Astrocyte of the spinal cord (primary cell): ENCODE results near the gene SPC24.
A peak's percentile ranks its signal among the peaks of the same experiment; 100 is the strongest.
"Not testable (repeated sequence)": the region's sequence is repeated elsewhere in the genome, so short reads cannot be mapped to it uniquely, and the experiment has no call there.

ENCODE experiments used
- DNase-seq: peaks from one replicate; pipeline ENCODE4 v3.0.0; 2011; ENCODE audit warnings: low read depth, low spot score
- H3K4me3 ChIP-seq: 2 replicates; pipeline ENCODE4 v1.5.1; 2011; ENCODE audit warnings: low read depth, mild to moderate bottlenecking, low read length, moderate library complexity
- in situ Hi-C: cut with HindIII; loops from 2 replicates; pipeline ENCODE4 v1.10.0; 2017; ENCODE audit warnings: low sequenced_read_pairs
- TF ChIP-seq, protein P1 (sequence below): IDR thresholded peaks from 2 replicates; pipeline ENCODE4 v1.5.1; 2012; ENCODE audit warnings: low read depth, mild to moderate bottlenecking, low read length, inconsistent platforms

The SPC24 gene

GRCh38 chr19:11151181-11151580 lies 4.4 kb downstream of the SPC24 start:
- in situ Hi-C loops, result no loop called here
- no peak overlapping the region for H3K4me3 ChIP-seq
- TF ChIP-seq, protein P1, sequence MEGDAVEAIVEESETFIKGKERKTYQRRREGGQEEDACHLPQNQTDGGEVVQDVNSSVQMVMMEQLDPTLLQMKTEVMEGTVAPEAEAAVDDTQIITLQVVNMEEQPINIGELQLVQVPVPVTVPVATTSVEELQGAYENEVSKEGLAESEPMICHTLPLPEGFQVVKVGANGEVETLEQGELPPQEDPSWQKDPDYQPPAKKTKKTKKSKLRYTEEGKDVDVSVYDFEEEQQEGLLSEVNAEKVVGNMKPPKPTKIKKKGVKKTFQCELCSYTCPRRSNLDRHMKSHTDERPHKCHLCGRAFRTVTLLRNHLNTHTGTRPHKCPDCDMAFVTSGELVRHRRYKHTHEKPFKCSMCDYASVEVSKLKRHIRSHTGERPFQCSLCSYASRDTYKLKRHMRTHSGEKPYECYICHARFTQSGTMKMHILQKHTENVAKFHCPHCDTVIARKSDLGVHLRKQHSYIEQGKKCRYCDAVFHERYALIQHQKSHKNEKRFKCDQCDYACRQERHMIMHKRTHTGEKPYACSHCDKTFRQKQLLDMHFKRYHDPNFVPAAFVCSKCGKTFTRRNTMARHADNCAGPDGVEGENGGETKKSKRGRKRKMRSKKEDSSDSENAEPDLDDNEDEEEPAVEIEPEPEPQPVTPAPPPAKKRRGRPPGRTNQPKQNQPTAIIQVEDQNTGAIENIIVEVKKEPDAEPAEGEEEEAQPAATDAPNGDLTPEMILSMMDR, result no peak
- peak; percentile 84 for DNase-seq

DNA sequence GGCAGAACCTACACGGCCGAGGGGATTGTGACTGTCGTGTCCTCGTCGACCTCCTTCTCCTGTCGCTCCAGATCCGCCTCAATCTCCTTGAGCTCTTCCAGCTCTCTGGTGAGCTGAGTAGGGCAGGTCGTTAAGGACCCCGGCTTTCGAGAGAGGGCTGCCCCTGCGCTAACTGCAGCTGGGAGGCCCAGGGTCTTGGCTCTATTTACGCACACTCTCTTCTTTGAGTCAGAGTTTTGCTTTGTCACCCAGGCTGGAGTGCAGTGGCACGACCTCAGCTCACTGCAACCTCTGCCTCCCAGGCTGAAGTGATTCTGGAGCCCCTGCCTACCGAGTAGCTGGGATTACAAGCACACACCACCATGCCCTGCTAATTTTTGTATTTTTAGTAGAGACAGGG lies 7.6 kb downstream of the SPC24 start:
- TF ChIP-seq, protein P1, result no peak
- no peak for DNase-seq
- in situ Hi-C loops, result no loop called here
- no peak overlapping the region for H3K4me3 ChIP-seq

GRCh38 chr19:11145536-11145924 lies 10.1 kb downstream of the SPC24 start:
- in situ Hi-C loops, result no loop called here
- no peak for DNase-seq
- TF ChIP-seq, protein P1, result no peak
- no peak overlapping the region for H3K4me3 ChIP-seq

DNA sequence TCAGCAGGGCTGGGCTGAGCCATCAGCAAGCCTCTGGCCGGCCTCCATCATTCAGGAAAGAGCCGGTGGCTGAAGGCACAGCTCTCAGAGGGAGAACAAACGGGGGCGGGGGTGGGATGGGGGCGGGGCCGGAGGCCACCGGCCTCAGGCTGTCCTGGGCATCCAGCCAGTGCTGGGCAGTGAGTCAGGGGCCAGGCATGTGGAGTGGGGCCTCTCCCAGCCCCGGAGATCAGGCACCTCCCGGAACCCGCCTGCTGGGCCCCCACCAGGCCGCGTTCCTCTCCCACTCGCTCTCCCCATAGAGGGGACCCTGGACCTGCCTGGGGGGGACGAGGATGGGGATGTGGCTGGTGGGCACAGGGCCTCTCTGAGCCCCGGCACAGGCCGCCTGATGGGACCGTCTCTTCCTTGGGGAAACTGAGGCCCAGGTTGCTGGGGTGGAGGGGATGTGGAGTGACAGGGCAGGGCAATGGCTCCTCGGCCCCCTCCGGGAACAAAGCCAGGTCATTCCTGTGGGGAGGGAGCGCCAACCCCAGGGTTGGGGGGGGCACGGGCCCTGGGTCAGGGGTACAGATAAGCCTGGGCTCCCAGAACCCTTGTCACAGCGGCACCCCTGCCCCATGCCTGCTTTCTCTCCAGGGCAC lies 12.9 kb downstream of the SPC24 start:
- no peak overlapping the region for H3K4me3 ChIP-seq
- in situ Hi-C loops, result no loop called here
- TF ChIP-seq, protein P1, result no peak
- peak; percentile 96 for DNase-seq

GRCh38 chr19:11141937-11142527 lies 13.6 kb downstream of the SPC24 start:
- in situ Hi-C loops, result no loop called here
- H3K4me3 ChIP-seq, result no peak overlapping the region
- no peak for DNase-seq

GRCh38 chr19:11140896-11141295 lies 14.7 kb downstream of the SPC24 start:
- TF ChIP-seq, protein P1, result no peak
- in situ Hi-C loops, result no loop called here
- H3K4me3 ChIP-seq, result no peak overlapping the region

More at GRCh38 chr19:11141937-11142527, 13.6 kb downstream of the SPC24 start:
- TF ChIP-seq, protein P1, result peak; percentile 31

DNA sequence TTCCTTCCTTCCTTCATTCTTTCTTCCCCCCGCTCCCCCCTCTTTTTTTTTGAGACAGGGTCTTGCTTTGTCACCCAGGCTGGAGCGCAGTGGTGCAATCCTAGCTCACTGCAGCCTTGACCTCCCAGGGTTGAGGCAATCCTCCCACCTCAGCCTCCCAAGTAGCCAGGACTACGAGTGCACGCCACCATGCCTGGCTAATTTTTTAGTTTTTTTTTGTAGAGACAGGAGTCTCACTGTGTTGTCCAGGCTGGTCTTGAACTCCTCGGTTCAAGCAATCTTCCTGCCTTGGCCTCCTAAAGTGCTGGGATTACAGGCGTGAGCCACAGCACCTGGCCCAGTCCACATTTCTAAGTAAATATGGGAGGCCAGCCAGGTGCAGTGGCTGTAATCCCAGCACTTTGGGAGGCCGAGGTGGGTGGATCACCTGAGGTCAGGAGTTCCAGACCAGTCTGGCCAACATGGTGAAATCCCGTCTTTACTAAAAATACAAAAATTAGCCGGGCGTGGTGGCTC lies 15.5 kb downstream of the SPC24 start:
- in situ Hi-C loops, H3K4me3 ChIP-seq: not testable (repeated sequence)

More at GRCh38 chr19:11140896-11141295, 14.7 kb downstream of the SPC24 start:
- DNase-seq, result no peak

More for the DNA sequence above, 15.5 kb downstream of the SPC24 start:
- DNase-seq, result not testable (repeated sequence)
